Fibroblast of gingiva (primary cell): Measurements from ENCODE around the gene CEP112.

Experiments used
- DNase-seq: peaks from one replicate; pipeline ENCODE4 v3.0.0-alpha.2; 2011; ENCODE audit warnings: low read depth

The CEP112 gene

DNA sequence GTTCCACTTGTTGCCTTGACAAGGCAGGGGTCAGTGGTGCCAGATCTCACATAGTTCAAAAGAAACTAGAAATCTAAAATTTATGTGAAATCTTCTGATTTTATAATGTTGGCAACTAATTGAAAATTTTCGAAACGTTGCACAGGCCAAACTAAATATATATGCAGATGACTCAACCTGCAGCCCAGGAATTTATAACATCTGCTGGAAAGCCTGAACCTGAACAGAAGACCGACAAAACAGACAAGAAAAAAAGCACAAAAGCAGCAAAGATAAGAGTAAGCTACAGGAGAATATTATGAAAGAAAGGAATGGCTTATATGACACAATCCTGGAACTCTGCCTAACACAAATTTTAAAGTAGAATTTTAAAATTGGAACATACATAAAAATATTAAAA lies 207.6 kb downstream of the CEP112 start:
- no peak for DNase-seq

DNA sequence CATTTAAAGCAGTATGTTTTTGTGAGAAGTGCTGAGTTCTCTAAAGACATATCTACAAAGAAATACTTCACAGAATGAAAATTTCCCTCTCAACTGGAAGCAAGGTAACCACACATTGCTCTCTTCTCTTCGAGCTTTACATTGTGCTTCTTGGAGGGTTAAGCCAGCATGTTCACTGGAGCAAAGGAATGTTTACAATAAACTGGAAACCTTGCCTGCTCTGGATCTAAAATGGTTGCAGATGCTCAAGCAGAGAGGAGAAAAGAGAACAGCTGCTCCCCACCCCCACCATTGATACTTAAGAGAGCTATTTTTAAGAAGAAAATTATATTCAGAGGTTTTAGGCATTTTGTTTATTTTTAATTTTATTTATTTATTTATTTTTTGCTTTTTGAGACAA lies 213.1 kb downstream of the CEP112 start:
- DNase-seq, result peak; percentile 20

DNA sequence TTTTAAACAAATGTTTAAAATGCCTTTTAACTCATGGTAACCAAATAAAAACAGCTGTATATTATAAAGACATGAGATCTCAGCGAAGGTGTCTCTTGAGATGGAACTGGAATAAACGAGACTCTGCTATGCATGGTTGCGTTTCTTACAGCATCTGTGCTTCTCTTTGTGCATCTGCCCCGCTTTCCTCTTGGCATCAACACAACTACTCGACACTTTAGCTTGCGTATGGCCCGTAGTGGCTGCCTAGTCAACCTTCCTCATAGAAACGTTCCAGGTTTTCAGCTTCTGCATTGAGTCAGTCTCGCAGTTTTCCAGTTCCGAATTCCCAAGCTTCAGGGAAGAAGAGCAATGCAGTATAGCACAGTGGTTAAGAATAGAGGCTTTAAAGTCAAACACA lies 214.9 kb downstream of the CEP112 start:
- no peak for DNase-seq

DNA sequence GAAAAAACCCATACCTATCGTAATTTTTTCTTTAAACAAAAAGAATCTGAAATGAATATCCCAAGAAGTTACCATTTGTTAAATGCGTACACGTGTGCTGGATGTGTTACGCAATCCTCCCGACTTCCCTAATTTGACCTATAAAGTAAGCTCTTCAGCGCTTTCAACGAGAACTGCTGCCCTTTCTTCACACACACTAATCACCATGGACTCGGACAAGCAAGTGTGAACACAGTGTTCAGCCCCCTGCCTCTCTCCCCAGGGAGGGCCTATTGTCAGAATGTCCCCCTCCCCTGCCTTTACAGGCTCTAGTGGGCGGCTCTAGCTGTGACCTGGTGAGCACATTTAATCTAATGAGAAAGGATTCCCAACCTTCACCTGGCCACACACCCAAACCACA lies 216.1 kb downstream of the CEP112 start:
- no peak for DNase-seq

DNA sequence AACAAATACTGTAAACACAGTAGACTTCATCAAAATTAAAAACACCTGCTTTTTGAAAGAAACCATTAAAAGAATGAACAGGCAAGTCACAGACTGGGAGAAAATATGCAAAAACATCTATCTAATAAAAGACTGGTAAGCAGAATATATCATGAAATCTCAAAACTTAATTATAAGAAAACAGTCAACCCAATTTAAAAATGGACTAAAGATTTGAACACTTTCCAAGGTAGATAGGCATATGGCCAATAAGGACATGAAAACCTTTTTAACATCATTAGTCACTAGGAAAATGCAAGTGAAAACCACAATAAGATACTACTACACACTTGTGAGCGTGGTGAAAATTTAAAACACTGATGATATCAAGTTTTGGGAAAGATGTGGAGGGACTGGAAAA lies 218.7 kb downstream of the CEP112 start:
- DNase-seq, result no peak

DNA sequence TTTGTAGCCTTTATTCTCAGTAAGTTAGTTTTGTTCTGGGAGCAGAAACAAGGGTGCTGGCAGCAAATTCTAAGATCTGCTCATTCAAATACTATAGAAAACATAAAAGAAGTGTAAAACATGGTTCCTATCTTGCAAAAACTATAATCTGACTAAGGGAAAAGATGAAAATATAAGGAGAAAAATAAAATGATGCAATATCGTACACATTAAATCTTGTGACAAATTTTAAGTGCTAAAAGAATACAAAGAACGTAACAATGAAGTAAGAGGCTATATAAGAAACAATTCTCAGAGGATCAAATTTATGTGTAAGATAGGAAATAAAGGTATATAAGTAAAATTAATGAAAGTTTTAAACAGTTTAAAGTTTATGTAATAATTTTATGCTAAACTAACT lies 224.6 kb downstream of the CEP112 start:
- no peak for DNase-seq

DNA sequence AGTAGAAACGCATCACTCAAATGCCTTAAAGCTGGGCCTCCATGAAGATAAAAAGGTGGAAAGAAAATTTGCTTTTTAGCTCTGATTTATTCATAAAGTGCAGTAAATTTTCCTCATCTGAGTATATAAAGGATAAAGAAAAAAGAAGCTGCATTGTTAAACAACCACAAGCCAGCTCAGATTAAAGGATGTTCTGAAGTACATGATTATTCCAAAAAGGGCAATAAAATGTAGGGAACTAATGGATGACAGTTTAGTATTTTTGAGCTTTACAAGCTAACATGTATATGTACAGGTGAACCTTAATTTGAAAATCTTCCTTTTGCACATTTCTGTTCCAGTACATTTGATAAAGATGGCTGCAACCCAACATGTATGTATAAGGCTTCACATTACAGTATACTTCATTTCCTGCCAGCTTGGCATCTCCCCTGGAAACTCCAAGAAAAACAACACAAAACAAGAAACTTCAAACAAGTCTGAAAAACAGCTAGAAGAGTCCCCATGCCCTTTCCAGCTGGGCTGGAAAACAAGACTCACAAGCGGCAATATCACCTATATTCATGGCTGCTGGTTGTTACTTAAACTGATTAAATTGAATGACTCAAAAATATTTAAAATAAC lies 225.7 kb downstream of the CEP112 start:
- peak; percentile 39 for DNase-seq

DNA sequence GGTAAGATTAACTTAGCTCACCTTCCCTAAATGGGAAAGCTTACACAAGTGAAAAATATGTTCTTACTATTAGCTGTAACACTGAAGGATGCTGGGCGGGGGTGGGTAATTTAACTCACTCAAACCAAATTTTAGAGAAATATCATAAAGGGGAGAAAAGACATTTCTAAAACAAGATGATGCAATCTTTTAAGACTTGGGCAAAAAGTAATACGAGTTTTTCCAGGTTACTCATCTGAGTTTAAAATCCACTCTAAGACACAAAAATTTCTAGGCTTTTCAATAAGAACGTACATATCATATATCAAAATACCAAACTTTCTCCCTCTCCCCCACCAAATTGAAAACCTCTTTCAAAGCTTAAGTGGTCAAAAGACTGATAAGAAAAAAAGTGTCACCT lies 228.8 kb downstream of the CEP112 start:
- no peak for DNase-seq

DNA sequence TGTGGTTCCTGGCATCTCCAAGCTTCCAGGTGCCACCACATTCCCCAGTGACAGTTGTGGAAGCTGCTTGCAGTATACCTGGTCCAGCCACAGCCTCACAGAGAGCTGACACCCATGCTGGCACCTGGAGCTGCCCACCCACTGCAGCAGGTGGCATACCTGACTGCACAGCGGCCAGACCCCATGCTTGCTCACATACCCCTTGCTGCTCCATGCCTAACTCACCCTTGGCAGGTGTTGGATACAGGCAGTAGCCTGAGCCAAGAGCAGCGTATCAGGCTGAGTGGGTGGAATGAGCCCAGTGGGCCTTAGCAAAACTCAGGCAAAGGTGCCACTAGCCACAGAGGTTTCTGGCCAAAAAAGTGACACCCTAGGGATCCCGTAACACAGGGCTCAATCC lies 232.3 kb downstream of the CEP112 start:
- DNase-seq, result no peak

DNA sequence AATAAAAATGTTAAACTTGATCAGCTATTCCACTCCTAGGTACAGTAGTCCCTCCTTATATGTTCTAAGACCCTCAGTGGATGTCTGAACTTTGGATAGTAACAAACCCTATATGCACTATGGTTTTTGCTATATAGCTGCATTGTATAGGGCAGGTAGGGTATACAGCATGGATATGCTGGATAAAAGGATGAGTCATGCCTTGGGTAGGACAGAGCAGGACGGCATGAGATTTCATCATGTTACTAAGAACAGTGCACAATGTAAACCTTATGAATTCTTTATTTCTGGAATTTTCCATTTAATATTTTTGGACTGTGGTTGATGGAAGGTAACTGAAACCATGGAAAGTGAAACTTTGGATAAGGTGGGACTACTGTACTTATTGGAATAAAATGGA lies 235.1 kb downstream of the CEP112 start:
- DNase-seq, result peak; percentile 8

DNA sequence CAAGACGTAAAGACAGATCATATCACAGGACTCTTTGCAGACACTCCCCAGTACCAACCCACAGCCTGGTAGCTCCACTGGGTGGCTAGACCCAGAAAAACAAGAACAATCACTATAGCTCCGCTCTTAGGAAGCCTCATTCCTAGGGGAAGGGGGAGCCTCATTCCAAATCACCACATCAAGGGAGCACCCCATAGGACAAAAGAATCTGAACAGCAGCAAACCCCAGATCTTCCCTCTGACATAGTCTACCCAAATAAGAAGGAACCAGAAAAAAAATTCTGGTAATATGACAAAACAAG lies 237.8 kb downstream of the CEP112 start:
- no peak for DNase-seq

DNA sequence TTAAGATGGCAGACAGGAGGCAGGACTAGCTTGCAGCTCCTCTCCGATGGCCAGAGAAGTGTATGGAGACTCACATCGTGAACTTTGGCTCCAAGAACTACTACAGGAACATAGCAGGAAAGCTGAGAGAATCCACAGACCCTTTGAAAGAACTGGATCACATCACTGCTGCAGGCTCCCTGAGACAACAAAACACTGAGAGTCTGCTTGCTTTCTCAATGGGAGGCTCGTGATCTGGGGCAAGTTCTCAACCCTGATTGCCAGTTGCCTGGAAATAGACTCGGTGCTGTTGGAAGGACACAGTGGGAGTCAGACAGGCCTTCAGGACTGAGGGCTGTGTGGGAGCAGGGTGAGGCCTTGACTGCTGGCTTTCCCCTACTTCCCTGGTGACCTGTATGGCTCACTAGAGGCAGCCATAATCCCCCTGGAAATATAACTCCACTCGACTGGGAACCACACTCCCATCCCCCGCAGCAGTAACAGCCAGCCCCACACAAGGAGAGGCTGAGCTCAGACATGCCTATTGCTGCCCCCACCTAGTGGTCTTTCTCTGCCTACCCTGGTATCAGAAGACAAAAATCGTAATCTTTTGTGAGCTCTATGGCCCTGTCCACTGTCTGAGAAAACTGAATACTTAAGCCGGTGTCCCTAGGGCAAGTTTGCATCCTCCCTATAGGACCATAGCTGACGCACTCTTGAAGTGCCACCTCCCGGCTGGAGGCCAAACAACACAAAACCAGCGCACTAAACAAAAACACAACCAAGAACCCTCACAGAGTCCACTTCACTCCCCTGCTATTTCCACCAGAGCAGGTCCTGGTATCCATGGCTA lies 238.4 kb downstream of the CEP112 start:
- DNase-seq, result no peak

DNA sequence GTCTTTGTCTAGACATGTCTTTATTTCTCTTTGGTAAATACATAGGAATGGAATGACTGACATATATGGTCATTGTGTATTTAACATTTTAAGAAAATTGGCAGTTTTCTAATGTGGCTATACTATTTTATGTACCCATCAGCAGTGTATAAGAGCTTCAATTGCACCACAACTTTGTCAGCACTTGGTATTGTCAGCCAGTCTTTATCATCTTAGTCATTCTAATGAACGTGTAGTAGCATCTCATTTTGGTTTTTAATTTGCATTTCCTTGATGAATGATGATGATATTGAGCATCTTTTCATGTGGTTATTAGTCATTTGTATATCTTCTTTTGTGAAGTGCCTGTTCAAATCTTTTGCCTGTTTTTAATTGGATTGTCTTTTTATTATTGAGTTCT lies 239.3 kb downstream of the CEP112 start:
- DNase-seq, result no peak

DNA sequence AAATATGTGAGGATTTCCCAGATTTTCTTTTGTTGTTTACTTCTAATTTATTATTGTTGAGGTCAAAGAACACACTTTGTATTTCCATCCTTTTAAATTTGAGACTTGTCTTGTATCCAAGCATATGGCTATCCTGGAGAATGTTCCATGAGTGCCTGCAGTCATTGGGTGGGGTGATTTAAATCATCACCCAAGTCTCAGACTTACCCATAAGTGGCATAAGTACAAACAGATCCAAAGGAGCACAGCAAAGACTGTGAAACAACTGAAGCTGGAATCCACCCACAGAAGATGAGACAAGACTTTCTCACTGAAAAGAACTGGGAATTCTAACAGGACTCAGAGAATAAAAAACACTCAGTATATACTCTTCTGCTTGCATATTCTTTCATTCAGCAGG lies 239.9 kb downstream of the CEP112 start:
- no peak for DNase-seq

DNA sequence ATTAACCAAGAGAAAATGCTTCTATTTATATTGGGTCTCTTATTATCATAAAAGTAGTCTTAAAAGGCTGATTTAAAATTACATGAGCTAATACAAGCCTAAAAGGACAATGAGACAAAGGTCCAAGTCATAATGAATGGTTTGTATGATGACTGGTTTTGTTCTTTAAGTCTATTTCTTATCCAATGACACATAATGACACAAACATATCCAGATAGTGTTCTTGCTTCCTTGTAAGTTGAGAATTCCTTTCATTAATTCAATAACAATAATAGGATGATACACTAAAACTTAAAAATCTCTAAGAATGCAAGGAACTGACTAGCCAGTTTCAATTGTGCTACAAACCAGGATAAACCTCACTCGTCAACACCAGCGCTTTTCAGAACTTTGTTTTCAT lies 244.1 kb downstream of the CEP112 start:
- DNase-seq, result no peak

DNA sequence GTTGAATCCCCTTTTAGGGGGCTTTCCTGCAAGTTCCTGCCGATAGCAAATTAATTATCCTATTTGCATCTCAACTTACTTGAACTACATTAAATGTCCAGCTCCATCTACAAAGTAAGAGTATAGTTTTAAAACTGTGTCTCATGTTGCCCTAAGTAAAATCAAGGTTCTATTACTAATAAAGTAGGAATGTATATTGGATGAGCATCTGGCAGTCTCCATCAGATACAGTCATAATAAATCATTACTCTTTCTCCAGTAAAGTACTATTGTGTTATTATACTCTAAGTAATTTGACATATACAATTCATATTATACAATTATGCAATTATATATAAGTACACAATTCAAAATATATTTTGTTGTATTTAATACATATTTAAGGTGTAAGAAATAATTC lies 249.3 kb downstream of the CEP112 start:
- no peak for DNase-seq

DNA sequence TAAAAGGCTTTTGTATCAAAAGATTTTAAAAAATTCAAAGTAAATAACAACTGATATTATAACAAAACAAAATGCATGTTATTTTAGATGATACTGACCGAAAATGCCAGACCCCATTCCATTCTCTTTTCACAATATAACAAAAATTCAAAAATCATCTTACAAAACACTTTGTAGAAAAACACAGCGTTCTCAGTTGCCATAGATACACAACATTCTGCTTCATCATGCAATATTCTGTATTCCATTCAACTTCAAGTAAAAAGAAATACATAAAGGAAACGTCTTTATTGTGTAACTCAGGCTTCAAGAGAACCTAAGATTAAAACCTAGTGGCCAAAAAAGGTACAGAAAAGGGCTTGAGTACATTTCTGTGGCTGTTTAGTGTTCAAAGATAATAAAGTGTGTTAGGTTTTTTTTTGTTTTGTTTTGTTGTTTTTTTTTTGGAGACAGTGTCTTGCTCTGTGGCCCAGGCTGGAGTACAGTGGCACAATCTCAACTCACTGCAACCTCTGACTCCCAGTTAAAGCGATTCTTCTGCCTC lies 250.5 kb downstream of the CEP112 start:
- no peak for DNase-seq

DNA sequence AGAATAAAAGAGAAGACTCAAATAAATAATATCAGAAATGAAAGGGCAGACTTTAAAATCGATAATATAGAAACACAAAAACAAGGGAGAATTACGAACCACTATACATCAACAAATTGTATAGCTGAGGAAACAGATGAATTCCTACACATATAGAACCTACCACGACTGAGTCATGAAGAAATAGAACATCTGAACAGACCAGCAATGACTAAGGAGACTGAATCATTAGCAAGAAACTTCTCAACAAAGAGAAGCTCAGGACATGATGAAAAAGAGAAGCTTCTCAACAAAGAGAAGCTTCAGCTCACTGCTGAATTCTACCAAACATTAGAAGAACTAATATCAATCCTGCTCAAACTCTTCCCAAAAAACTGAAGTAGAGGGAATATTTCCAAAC lies 255.9 kb downstream of the CEP112 start:
- no peak for DNase-seq

DNA sequence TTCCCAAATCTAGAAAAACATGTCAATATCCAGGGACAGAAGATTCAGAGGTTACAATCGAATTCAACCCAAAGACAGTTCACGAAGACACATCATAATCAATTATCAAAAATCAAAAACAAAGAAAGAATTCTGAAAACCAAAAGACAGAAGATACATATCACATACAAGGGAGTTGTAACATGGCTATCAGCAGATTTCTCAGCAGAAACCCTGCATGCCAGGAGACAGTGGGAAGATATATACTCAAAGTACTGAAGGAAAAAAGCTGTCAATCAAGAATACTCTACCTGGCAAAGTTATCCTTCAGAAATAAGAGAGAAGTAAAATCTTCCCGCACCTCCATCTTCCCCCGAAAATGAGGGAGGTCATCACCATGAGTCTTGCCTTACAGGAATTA lies 258.6 kb downstream of the CEP112 start:
- no peak for DNase-seq

DNA sequence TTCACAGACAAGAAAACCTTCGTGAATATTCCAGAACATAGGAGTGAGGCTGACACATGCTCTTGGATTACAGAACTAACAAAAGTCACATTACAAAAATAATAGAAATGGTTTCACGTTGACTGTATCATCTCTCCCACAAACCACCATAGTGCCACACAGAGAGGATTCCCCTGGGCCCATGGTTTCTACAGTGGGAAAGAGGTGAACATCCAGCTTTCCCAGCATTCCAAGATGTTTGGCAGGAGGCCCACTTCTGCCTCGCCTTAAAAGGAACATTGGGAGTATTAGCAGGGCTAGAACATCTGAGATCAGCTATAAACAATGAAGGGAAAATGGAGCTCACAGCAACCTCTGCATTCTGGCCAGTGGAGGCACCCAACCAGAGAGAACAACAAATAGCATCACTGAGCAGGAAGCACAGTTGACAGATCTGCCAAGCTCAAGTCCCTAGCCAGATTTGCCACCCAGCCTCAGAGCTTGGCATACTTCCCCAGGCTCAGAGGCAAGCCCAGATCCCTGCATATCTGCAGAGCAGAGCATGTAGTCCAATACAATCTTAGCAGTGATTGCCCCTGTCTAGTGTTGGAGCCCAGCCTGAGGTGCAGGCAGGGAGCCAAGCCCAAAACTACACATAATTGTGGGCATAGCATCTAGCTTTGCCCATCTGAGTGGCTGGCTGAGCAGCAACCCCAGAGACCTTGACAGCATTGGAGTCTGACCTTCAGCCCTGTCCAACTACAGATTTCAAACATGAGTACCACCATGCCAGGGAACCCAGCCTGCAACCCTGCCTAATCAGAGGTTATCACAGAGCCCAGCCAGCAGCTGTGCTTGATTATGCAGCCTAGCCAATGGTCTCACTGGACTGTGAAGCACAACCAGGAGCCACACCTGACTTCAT lies 260.4 kb downstream of the CEP112 start:
- no peak for DNase-seq

DNA sequence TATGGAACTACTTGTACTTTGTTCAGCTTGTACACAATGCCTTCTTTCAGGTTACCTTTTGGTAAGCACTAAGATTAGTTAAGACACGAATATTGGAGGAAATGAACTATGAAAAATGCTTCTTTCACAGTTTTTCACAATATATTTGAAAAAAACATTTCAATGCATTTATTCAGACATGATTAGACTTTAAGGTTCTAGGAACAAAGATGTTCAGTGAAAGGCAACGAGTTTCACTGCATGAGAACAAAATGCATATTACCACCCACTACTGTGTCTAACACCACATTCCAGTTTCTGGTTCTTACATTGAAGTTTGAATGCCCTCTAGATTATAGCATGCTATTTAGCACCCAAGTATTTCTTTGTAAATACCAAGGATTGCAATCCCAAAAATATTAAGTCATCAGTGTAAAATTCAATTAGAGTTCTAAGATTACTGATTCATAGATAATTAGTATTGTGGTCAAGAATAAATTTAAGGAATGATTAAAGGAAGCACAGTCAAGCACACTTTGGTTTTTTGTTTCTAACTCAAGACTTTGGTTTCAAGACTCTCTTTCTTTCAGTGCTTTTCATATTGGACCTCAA lies 261.7 kb downstream of the CEP112 start:
- DNase-seq, result peak; percentile 1

DNA sequence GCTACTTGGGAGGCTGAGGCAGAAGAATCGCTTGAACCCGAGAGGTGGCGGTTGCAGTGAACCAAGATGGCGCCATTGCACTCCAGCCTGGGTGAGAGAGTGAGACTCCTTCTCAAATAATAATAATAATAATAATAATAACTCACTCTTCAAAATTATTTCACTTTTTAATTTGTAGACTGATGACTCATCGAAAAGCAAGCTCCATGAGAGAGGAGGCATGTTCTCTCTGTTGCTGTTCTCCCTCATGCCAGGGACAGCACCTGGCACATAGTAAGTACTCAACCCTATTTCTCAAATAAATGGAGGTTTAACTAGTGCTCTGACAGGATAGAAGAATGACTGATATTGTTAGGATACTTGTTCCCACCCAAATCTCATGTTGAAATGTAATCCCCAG lies 265.3 kb downstream of the CEP112 start:
- no peak for DNase-seq
